AG09319 (cell line): Measurements from ENCODE around the gene LRRC3C.

Experiments
- DNase-seq: peaks from one replicate; pipeline ENCODE4 v3.0.0-alpha.2; 2010; ENCODE audit warnings: low read depth; ENCODE audit errors: extremely low read depth
- TF ChIP-seq, protein P1 (sequence below): IDR thresholded peaks from 2 replicates; pipeline ENCODE4 v1.5.1; 2011; ENCODE audit warnings: low read depth, mild to moderate bottlenecking, inconsistent platforms, low read length, moderate library complexity

The LRRC3C gene

DNA sequence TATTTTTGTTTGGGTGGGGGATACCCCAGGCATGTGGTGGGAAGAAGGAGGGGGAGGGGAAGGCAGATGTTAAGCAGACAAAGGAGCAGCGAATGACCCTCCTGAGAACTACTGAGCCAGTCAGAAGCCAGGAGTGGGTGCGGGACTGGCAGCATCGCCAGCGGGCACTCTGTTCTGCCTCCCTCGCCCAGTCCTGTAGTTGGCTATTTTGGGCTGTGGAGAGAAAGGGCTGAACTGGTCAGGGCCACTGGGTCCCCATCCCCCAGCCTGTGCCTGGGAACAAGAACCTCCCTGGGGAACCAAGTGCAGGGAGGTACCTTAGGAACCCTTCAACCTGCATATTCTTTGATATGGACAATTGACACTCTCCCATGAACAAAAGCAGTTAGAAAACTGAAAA, 6.4 kb downstream of the LRRC3C start:
- no peak for DNase-seq
- TF ChIP-seq, protein P1, sequence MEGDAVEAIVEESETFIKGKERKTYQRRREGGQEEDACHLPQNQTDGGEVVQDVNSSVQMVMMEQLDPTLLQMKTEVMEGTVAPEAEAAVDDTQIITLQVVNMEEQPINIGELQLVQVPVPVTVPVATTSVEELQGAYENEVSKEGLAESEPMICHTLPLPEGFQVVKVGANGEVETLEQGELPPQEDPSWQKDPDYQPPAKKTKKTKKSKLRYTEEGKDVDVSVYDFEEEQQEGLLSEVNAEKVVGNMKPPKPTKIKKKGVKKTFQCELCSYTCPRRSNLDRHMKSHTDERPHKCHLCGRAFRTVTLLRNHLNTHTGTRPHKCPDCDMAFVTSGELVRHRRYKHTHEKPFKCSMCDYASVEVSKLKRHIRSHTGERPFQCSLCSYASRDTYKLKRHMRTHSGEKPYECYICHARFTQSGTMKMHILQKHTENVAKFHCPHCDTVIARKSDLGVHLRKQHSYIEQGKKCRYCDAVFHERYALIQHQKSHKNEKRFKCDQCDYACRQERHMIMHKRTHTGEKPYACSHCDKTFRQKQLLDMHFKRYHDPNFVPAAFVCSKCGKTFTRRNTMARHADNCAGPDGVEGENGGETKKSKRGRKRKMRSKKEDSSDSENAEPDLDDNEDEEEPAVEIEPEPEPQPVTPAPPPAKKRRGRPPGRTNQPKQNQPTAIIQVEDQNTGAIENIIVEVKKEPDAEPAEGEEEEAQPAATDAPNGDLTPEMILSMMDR, result no peak

DNA sequence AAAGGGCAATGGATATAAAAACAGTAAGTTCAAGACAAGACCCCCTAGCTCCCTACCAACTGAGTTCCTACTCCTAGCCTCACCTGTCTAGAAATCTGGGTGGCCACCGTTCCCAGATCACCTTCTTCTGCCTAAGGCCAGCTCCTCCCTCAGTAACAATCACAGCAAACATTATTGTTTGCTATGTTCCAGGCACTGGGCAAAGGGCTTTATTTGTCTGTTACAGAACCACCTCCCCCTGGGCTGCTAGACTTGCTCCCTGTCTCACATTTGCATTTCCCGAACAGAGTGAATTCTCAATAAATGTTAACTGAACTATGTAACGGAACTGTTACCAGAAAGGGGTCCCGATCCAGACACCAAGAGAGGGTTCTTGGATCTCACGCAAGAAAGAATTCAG, 6.8 kb downstream of the LRRC3C start:
- TF ChIP-seq, protein P1, result no peak
- DNase-seq, result no peak

DNA sequence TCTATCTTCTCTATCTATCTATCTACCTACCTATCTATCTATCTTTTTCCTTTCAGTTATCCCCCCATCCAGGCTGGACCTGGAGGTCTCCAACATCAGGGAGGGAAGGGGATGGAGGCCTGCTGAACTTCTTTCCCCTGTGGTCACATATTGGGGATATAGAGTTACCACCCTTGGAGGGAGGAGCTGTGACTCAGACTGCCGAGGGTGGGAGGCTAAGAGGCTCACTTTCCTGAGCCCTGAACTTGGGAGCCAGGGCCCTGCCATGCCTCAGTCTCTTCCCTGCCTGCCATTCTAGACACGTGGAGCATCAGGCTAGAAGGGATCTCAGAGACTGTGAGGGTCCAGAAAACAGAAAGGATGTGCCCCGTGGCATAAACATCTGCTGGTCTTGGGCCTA, 8.4 kb downstream of the LRRC3C start:
- TF ChIP-seq, protein P1, result no peak
- DNase-seq, result no peak

DNA sequence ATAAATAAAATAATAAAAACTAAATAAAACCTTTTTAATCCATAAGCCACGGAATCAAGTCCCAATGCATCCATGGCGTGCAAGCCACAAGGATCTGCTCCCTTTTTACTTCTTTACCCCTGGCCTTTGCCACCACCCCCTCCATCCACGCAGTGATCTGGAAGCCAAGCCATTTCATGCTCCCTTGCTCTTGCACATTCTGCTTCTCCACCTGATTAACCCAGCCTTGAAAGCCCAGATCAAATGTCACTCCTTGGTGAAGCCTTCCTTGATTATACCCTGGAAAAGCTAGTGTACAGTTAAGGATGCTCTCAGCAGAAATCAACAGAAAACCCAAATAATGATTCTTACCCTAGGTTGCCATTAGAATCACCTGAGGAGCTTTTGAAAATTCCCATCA, 9.9 kb downstream of the LRRC3C start:
- DNase-seq, result no peak
- TF ChIP-seq, protein P1, result no peak

DNA sequence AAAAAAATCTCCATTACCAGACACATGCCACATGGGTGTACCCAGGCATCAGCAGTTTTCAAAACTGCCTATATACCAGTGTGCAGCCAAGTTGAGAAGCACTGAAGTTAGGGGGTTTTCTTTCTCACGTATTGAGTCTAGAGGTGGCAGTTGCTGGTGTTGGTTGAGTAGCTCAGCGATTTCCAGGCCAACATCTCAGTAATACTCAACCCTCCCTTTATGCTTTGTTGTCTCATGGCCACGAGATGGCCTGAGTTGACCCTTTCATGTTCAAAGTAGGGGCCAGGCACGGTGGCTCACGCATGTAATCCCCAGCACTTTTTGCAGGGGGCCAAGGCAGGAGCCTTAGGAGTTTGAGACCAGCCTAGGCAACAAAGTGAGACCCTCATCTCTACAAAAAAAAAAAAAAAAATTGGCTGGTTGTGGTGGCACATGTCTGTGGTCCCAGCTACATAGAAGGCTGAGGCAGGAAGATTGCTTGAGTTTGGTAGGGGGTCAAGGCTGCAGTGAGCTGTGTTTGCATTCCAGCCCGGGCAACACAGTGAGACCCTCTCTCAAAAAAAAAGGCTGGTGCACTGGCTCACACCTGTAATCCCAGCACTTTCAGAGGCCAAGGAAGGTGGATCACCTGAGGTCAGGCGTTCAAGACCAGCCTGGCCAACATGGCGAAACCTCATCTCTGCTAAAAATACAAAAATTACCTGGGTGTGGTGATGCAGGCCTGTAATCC, 10.8 kb downstream of the LRRC3C start:
- TF ChIP-seq, protein P1, result no peak
- no peak for DNase-seq

DNA sequence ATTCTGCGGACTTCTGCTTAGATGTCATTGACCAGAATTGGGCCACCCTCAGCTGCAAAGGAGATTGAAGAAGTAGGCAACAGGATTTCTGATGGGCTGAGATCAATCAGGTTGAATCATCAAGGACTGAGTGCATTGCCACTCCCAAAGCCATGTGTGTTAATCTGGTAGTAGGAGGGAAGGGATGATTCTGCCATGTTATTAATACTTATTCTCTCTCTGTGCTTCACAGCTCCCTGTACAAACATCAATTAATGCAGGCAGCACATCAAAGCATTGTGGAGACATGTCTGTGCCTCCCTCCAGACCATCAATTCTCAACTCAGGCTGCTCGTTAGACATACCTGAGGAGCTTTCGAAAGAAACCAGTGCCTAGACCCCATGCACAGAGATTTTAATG, 11.6 kb downstream of the LRRC3C start:
- no peak for DNase-seq
- TF ChIP-seq, protein P1, result no peak

DNA sequence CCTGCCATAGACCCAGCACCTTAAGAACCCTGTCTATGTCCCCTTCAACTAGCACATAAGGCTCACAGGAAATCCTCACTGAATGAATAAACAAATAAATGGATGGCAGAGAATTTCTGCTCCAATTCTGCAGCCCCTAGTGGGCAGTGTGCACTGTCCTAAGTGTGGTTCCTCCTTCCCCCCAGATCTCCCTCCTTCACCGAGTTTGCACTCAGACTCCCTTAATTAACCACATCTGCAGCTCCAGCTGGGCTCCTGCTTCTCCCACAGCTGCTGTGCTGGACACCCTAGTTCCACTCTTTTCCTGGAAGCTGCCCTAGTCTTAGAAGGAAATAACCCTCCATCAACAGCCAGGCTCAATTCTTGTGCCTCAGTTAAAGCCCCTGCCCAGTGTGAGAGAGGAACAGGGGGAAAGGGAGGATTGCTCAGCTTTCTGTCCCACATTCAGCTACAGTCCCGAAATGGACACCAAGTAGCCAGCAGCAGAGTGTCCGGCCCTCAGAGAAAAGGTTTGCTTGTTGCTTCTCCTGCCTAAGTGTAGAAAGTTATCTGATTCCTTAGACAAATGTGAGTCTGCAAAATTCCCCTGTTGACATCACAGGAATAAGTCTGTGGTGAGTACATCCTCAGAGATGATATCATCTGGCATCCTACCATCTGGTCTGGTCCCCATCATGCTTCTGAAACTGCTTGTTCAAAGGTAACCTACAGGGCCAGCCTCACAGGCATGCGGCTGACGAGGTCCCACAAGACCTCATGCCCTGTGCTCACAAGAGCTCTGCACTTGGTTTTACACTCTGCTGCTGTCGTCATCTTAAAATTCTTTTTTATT, 12.3 kb downstream of the LRRC3C start:
- no peak for DNase-seq
- TF ChIP-seq, protein P1, result peak; percentile 74
